Measurements from ENCODE around the gene ANGPTL4.
A peak's percentile ranks its signal among the peaks of the same experiment; 100 is the strongest.
"Not testable (repeated sequence)": the region's sequence is repeated elsewhere in the genome, so short reads cannot be mapped to it uniquely, and the experiment has no call there.

ANGPTL4 gene, protein sequence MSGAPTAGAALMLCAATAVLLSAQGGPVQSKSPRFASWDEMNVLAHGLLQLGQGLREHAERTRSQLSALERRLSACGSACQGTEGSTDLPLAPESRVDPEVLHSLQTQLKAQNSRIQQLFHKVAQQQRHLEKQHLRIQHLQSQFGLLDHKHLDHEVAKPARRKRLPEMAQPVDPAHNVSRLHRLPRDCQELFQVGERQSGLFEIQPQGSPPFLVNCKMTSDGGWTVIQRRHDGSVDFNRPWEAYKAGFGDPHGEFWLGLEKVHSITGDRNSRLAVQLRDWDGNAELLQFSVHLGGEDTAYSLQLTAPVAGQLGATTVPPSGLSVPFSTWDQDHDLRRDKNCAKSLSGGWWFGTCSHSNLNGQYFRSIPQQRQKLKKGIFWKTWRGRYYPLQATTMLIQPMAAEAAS

DNA sequence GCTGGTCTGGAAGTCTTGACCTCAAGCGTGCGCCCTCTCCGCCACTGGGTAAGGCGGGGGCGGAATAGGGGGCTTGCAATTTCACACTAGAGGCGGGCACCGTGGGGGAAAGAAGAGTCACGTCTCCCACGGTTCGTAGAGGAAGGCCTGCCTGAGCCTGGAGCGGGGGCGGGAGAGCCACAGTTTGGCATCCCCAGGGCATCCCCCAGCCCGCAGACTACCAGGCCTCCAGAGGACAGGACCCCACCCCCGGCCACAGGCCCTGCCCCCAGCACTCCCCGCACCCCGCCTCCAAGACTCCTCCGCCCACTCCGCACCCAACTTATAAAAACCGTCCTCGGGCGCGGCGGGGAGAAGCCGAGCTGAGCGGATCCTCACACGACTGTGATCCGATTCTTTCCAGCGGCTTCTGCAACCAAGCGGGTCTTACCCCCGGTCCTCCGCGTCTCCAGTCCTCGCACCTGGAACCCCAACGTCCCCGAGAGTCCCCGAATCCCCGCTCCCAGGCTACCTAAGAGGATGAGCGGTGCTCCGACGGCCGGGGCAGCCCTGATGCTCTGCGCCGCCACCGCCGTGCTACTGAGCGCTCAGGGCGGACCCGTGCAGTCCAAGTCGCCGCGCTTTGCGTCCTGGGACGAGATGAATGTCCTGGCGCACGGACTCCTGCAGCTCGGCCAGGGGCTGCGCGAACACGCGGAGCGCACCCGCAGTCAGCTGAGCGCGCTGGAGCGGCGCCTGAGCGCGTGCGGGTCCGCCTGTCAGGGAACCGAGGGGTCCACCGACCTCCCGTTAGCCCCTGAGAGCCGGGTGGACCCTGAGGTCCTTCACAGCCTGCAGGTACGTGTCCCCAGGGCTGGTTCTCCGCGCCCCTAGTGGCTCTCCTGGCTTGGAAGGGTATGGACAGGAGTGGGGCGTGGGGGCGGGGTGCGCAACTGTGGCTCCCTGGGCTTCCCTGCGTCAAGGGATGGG is at the start of gene ANGPTL4:
Gene ANGPTL4 (plus strand): TSS at position 353 of the 969 bp plus-strand sequence. CDS start 167 bp downstream, at position 520.
- peak; percentile 73 for DNase-seq (ENCODE audit: low spot score)

DNA sequence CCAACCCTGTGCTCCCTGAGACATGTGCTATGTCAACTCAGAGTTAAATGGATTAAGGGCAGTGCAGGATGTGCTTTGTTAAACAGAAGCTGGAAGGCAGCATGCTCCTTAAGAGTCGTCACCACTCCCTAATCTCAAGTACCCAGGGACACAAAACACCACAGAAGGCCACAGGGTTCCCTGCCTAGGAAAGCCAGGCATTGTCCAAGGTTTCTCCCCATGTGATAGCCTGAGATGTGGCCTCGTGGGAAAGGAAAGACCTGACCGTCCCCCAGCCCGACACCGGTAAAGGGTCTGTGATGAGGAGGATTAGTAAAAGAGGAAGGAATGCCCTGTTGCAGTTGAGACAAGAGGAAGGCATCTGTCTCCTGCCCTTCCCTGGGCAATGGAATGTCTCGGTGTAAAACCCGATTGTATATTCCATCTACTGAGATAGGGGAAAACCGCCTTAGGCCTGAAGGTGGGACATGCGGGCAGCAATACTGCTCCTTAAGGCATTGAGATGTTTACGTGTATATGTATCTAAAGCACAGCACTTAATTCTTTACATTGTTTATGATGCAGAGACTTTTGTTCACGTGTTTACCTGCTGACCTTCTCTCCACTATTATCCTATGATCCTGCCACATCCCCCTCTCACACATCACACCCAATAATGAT is 48.8 kb upstream of the ANGPTL4 start:
- DNase-seq (ENCODE audit: low spot score): not testable (repeated sequence)

DNA sequence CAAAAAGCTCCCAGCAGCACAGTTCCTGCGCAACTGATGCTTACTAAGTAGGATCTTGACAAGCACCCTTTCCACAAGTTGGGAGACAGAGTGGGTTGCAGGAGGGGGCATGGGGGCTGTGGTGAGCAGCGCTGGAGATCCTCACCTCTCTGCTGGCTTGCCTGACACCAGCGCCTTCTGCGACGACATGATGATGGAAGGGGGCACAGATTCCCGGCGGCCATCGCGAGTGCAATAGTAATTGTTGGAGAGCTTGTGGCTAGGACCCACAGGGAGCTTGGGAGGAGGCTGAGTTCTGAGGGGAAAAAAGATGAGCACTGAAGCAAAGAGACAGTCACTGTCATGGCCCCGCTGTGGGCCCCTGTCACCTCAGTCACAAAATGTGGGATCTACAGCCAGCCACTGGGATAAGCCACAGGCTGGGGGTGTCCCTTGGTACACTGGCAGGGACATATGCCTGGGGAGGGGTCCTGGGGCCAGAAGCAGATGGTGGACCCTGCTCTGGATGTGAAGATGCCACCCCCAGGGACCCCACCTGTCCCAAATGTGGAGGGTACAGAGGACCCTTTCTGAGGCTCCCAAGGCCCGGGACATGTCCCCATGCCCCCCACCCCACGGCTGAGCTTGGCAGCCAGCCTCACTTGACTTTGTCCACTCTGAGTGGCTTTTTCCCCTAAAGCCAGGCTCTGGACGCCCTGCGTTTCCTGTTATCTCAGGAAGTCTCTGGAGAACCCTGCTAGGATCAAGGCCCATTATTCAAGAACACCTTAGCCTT is 47.4 kb upstream of the ANGPTL4 start:
- no peak for DNase-seq (ENCODE audit: low spot score)

DNA sequence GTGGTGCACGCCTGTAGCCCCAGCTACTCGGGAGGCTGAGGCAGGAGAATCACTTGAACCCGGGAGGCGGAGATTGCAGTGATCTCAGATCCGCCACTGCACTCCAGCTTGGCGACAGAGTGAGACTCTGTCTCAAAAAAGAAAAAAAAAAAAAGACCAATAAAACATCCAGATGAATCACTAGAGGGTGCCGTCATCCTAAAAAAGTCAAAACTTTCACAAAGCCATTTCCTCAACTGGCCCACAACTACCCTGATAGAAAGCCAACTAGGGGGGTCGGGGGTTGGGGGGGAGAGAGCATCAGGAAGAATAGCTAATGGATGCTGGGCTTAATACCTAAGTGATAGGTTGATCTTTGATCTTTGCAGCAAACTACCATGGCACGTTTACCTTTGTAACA is 45.1 kb upstream of the ANGPTL4 start:
- DNase-seq (ENCODE audit: low spot score): not testable (repeated sequence)

DNA sequence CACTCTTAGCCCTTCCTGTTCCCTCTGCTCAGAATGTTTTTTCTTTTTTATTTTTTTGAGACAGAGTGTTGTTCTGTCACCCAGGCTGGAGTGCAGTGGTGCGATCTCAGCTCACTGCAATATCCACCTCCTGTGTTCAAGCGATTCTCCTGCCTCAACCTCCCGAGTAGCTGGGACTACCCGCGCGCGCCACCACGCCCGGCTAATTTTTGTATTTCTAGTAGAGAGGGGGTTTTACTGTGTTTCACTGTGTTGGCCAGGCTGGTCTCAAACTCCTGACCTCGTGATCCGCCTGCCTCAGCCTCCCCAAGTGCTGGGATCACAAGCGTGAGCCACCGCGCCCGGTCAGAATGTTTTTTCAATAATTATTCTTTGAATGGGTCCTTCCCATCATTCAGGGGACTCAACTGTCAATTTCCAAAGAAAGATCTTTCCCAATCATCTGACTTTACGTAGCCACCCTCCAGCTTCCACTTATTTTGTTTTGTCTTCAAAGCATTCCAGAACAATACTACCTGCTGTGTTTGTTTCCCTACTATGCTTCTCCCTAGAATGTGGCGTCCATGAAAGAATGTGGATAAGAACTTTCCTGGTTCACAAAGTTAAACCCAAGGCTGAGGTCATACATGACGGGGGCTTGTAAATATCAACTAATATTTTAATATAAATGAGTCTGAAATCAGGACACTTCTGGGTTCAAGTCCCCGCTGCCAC is 44.0 kb upstream of the ANGPTL4 start:
- DNase-seq (ENCODE audit: low spot score): no peak

DNA sequence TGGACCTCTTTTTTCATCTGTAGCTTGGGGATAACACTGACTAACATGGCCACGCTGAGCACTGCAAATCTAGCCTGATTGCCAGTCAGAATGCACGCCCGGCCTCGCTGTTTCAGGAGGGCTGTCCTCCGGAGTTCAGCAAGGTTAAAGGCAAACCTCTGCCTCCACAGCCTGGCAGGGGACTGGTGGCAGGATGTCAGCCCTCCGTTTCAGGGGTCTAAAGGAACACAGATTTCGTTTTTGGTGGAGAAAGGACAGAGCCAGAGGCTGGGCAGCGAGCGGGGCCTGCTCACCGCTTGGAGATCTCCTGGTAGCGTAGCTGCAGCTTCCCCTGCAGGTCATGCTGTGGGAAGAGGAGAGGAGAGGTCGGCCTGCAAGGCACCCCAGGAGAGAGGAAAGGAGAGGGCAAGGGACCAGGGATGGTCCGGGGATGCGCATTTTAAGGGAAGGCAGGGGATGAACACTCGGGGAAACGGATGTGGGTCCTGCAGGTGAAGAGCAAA is 43.3 kb upstream of the ANGPTL4 start:
- DNase-seq (ENCODE audit: low spot score): peak; percentile 24

DNA sequence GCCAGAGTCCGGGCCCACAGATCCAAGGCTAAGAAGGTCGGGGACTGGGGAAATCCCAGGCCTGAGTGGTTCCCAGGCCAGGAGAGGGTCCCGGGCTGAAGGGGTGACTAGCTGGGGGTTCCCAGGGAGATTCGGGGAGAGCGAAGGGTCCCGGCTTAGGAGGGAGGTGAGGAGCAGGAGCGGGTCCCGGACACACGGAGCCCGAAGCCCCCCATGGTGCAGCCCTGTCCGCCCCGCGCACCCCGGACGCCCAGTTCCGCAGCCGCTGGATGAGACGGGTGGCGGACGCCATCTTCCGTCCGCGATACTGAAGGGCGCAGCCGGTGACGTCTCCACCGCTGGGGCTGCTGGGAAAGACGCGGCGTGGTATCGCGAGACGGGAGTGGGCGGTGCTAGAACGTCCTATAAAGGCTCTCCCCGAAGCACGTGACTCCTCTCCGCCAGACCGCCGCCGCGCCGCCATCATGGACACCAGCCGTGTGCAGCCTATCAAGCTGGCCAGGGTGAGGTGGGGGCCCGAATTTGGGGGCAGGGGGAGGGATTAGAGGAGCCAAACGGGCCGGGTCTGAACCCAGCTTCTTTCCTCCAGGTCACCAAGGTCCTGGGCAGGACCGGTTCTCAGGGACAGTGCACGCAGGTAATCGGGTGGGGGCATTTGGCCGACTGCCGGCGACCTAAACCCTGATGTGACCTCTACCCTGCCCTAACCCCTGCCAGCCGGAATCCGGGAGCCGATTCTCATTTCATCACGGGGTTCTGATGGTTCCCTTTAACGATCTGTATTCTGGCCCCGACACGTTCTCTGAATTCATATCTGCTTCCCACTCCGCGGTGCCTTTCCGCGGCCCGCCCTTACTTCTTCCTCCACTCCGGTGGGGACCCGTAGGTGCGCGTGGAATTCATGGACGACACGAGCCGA is 42.6 kb upstream of the ANGPTL4 start, which contains the start of the genes NDUFA7 and RPS28:
Gene NDUFA7 (minus strand): TSS at position 309 of the 919 bp plus-strand sequence. CDS start 17 bp downstream, at position 292.
Gene RPS28 (plus strand): TSS at position 430 of the 919 bp plus-strand sequence. CDS start 35 bp downstream, at position 465.
- peak; percentile 98 for DNase-seq (ENCODE audit: low spot score)

DNA sequence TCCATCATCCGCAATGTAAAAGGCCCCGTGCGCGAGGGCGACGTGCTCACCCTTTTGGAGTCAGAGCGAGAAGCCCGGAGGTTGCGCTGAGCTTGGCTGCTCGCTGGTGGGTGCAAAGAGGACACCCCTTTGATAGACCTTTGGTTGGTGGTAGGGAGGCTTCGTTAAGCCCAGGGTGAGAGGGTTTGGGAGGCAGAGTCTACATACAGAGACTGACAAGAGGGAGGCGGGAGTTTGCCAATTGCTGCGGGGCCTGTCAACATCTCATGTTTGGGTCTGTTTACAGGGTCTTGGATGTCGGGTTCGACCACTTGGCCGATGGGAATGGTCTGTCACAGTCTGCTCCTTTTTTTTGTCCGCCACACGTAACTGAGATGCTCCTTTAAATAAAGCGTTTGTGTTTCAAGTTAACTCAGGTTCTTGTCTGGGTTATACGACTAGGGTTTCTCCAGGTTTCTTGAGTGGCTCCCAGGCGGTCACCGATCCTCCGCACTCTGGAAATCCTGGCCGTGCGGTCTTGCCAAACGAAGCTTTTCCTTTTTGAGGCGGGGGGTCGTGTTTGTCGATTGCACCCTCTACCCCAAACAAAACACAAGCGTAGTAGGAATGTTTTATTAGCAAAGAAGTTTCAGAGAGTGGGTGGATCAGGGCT is 41.8 kb upstream of the ANGPTL4 start:
- no peak for DNase-seq (ENCODE audit: low spot score)

DNA sequence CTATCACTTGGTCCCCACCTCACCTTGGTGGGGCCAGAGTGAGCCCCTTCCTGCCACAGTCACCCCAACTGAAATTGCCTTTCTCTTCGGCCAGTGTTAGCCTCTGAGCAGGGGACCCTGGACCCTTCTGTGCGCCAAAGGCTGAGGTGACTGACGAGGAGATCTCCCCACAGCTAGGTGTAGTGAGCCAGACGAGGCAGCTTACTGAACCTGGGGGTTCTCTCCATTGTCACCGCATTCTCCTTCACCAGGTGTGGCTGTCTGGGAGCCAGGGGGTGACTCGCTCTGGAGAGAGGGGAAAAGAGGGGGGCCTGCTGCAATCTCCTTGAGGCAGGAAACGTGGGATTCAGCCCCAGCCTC is 41.3 kb upstream of the ANGPTL4 start:
- no peak for DNase-seq (ENCODE audit: low spot score)

DNA sequence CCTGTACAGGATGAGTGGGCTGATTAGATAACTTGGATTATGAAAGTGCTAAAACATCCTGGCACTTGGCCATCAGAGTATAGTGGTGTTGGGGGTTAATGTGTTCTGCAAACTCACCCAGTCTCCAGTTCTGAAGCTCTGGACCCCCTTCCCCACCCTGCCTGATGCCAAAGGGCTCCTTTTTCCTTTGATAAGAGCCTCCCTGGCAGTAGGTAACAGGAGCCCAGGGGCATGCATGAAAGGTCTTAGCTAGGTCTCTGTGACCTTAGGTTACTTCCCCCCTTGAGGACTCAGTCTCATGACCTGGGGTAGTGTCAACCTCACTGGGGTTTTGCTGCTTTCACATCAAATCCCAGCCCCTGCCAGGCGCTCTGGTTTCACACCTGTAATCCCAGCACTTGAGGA is 40.2 kb upstream of the ANGPTL4 start:
- no peak for DNase-seq (ENCODE audit: low spot score)

DNA sequence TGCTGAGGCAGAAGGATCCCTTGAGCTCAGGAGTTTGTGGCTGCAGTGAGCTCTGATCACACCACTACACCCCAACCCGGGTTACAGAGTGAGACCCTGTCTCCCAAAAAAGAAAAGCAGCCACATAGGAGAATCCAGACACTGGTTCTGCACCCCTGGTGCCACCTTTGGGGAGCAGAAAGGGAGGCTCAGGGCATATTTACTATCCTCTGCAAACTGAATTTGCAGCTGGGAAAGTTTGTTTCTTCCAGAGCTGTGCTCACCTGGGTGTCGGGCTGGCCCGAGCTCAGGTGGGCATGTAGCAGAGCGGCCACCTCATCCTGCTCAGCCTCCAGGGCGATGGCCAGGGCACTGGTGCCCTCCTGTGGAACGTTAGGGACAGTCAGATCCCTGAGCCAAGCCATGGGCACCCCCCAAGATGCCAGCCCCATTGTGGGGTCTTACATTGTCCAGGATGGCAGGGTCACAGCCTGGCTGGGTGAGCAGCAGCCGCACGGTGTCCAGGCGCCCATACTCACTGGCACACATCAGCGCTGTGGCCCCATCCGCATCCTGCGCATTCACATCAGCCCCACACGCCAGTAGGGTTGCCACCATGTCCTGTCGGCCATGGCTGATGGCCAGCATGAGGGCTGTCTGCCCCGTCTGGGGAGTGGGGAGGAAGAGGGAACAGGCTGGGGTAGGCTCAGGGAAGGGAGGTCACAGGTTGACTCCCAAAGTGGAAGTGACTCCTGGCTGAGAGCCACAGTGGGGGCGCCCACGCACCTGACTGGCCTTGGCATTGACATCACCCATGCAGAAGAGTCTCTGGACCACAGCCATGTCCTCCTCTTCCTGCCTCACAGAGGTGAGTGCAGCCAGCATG is 39.5 kb upstream of the ANGPTL4 start:
- DNase-seq (ENCODE audit: low spot score): no peak

DNA sequence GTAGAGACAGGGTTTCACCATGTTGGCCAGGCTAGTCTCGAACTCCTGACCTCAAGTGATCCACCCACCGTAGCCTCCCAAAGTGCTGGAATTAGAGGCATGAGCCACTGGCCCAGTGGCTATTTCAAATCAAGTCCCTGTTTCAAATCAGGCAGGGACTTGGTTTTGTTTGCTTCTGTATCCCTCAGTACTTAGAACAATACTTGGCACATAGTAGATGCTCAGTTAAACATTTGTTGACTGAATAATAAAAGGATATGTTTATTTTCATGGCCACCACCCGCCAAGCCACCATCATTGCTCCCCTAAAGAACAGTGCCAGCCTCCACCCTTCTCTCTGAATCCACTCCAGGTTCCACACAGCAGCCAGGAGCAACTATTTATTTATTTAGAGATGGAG is 38.5 kb upstream of the ANGPTL4 start:
- no peak for DNase-seq (ENCODE audit: low spot score)

DNA sequence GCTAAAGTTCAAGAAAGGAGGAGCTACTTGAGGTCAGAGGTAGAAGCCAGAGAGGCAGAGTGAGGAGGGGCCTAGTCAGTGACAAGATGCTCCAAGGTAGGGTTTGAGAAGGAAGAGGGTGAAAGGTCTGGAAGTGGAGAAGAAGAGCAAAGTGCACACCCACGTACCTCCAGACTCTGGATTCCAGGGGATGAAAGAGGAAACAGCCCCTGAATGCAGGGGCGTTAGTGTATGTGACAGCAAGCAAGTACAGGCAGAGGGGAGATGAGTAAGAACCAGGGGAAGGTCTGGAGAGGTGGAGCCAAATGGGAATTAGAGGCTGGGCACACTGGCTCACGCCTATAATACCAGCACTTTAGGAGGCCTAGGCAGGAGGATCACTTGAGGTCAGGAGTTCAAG is 34.0 kb upstream of the ANGPTL4 start:
- DNase-seq (ENCODE audit: low spot score): peak; percentile 1

DNA sequence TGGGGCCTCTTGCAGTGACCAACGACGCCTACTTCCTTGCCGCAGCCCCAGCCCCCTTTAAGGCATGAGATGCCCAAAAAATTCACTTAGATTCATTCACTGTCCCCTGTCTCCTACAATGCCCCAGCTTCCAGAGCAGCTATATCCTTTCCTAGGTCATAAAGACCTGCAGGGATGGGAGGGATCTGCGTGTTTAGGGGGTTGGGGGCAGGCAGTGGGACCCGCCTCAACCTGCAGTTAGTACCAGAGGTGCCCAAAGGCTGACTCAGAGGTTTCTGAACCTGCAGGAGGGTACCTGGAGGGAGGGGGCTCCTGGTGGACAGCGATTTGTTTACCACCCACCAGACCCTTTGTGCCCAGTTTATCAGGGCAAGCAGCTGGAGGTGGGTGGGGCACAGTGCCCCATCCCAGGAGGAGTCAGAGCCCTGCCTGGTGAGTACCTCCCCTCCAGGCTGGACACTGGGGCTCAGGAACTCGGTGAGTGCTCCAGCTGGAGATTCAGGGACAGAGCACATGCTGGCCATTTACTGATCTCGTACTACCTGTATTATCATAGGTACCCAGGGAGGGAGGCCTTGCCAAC is 32.6 kb upstream of the ANGPTL4 start:
- peak; percentile 0 for DNase-seq (ENCODE audit: low spot score)

DNA sequence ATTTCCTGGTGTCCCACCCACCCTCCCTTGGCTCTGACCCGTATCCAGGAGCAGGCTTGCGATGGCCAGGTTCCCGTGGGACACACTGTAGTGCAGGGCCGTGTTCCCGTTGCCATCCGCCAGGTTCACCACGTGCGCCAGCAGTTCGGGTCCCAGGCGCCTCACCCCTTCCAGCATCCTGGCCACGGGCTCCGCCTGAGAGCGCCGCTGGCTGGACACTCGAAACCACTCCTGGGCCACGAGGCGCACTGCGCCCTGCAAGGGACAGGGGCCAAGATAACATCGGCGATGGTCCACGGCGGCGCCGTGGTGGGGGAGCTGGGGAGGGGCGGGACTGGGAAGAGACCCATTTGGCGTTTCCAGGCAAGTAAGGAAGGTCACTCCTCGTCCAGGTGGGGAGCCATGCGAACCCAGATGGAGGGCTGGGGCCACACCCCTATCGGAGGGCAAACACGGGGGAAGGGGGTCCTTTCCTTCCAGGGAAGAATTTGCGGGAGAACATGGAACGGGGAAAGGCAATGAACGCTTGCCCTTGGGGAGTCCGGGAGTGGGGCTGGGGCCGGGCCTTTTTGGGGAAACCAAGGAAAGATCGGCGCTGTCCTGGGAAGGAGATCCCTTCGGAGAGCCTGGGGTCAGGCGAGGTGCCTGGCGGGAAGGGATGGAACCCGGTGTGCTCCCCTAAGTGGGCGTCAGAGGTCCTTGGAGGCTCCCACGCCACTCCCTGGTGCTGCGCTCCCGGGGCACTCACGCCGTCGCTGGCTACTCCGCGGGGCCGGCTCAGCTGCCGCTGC is 30.8 kb upstream of the ANGPTL4 start:
- no peak for DNase-seq (ENCODE audit: low spot score)

DNA sequence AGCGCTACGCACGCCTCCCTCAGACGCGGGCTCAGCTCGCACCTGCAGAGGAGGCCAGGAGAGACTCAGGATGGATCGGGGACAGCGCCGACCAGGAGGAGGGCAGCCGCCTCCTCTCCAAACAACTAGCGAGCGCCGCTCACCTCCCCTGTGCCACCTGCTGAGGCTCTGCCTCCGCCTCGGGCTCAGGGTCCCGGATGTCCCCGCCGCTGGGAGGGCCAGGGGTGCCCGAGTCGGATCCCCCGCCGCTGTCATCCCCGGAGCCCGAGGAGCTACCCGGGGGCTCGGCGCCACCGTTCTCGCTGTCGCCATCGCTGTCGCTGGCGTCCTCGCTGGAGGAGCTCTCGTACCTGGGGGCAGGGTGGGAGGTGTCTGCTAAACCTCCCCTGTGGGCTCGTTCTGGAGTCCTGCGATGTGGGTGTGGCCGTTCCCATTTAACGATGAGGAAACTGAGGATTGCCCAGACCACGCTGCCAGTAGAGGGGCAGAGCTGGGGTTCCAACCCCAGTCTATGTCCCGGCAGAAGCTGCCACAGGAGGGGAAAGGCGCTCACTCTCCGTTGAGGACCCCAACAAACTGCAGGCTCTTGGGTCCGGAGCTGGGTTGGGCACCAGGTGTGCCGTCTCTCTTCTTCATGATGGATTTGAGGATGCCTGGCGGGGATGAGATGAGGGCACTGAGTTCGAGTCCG is 30.0 kb upstream of the ANGPTL4 start:
- no peak for DNase-seq (ENCODE audit: low spot score)

Data from AG08395 (cell line).